Osteocyte (in vitro differentiated cells): ENCODE measurements around the gene HSF2. TPM values are rescaled to one million over a fixed set of nuclear protein-coding genes. Genes with fewer than 3 reads are reported as not detected.
"Not testable (repeated sequence)": the region's sequence is repeated elsewhere in the genome, so short reads cannot be mapped to it uniquely, and the experiment has no call there.

ENCODE experiments used
- DNase-seq: peaks from one replicate; pipeline ENCODE4 v3.0.0; 2021; ENCODE audit warnings: mixed read lengths; ENCODE audit not compliant: unreplicated experiment; ENCODE audit errors: extremely low spot score
- H3K27ac Mint-ChIP-seq: one replicate; pipeline ENCODE4 v1.8.0; 2021; ENCODE audit warnings: mild to moderate bottlenecking, mixed read lengths; ENCODE audit not compliant: unreplicated experiment
- H3K27me3 Mint-ChIP-seq: one replicate; pipeline ENCODE4 v1.8.0; 2021; ENCODE audit warnings: mixed read lengths; ENCODE audit not compliant: unreplicated experiment
- H3K36me3 Mint-ChIP-seq: one replicate; pipeline ENCODE4 v1.8.0; 2021; ENCODE audit warnings: mixed read lengths; ENCODE audit not compliant: unreplicated experiment
- H3K4me1 Mint-ChIP-seq: one replicate; pipeline ENCODE4 v1.8.0; 2021; ENCODE audit warnings: mixed read lengths; ENCODE audit not compliant: unreplicated experiment
- H3K4me3 Mint-ChIP-seq: one replicate; pipeline ENCODE4 v1.8.0; 2021; ENCODE audit warnings: mild to moderate bottlenecking, moderate library complexity, mixed read lengths; ENCODE audit not compliant: unreplicated experiment
- H3K9me3 Mint-ChIP-seq: one replicate; pipeline ENCODE4 v1.8.0; 2021; ENCODE audit warnings: mixed read lengths; ENCODE audit not compliant: unreplicated experiment
- total RNA-seq: library from RNA; stranded (reverse); gene quantifications from 2 replicates; pipeline ENCODE4 v1.2.1, GENCODE V29; 2021
- TF ChIP-seq, protein P1 (sequence below): fragments of 200-600 bp; sonication (generic); IDR thresholded peaks from 2 replicates; pipeline ENCODE4 v1.5.0; 2021; ENCODE audit warnings: antibody characterized with exemption, mild to moderate bottlenecking, moderate library complexity

Gene HSF2
- total RNA-seq, 1 donor from 2014 or later = 15.5 TPM

DNA sequence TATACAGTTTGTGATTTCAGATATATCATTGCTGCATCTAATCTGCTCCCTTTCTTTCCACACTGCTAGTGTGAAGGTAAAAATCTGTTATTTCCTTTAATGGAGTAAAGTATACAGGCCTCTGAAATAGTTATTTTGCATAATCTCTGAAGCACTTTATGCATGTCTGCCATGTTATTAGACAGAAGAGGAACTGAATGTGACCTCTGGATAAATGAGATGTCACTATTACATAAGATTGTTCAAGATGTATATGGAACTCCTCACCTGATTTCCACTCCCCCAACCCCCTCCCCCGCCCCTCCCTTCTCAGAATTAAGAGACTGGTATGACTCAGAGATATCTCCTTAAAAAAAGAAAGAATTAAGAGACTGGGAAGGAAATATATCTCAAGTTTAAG lies 45.8 kb downstream of the HSF2 start:
- Mint-ChIP-seq H3K9me3 (peaks cover 3% of the 10 kb centered on the region), H3K4me3 (no peak overlapping the region), H3K27ac (no peak overlapping the region), H3K27me3 (no peaks in the 10 kb centered on the region), H3K4me1 (no peaks in the 10 kb centered on the region), H3K36me3 (peaks cover 66% of the 10 kb centered on the region)
- no peak for DNase-seq
- TF ChIP-seq, protein P1, sequence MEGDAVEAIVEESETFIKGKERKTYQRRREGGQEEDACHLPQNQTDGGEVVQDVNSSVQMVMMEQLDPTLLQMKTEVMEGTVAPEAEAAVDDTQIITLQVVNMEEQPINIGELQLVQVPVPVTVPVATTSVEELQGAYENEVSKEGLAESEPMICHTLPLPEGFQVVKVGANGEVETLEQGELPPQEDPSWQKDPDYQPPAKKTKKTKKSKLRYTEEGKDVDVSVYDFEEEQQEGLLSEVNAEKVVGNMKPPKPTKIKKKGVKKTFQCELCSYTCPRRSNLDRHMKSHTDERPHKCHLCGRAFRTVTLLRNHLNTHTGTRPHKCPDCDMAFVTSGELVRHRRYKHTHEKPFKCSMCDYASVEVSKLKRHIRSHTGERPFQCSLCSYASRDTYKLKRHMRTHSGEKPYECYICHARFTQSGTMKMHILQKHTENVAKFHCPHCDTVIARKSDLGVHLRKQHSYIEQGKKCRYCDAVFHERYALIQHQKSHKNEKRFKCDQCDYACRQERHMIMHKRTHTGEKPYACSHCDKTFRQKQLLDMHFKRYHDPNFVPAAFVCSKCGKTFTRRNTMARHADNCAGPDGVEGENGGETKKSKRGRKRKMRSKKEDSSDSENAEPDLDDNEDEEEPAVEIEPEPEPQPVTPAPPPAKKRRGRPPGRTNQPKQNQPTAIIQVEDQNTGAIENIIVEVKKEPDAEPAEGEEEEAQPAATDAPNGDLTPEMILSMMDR = no peak

DNA sequence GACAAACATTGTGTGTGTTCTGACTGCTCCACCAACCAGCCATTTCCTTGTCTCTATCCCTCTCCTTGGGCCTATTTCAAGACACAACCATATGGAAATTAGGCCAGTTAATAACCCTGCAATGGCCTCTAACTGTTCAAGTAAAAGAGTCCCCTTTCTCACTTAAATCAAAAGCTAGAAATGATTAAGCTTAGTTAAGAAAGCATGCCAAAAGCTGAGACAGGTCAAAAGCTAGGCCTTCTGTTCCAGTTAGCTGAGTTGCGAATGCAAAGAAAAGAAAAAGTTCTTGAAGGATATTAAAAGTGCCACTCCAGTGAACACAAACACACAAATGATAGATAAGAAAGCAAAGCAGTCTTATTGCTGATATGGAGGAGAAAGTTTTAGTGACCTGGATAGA lies 49.6 kb downstream of the HSF2 start:
- H3K4me1 Mint-ChIP-seq = no peaks in the 10 kb centered on the region
- no peak for DNase-seq
- H3K27me3 Mint-ChIP-seq = no peaks in the 10 kb centered on the region
- H3K27ac Mint-ChIP-seq = no peak overlapping the region
- H3K4me3 Mint-ChIP-seq = no peak overlapping the region
- H3K36me3 Mint-ChIP-seq = peaks cover 66% of the 10 kb centered on the region
- TF ChIP-seq, protein P1 = no peak
- H3K9me3 Mint-ChIP-seq = no peaks in the 10 kb centered on the region

DNA sequence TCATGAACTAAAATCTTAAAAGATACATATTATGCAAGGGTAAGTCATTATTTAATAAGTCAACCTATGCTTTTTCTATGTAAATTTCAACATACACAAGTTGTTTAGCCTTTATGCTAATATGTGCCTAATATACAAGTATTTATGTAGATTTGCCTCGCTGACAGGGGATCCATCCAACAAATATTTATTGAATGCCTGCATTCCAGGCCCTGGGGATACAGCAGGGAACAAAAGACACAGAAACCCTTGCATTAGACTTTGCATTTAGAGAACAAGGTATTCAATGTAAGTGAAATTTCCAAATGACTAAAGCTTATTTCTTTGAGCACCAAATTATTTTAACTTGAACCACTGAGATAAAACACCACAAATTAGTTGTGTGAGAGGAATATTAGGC lies 53.1 kb downstream of the HSF2 start:
- H3K9me3 Mint-ChIP-seq = no peaks in the 10 kb centered on the region
- TF ChIP-seq, protein P1 = no peak
- H3K27me3 Mint-ChIP-seq = no peaks in the 10 kb centered on the region
- DNase-seq = no peak
- H3K4me3 Mint-ChIP-seq = no peak overlapping the region
- no peaks in the 10 kb centered on the region for H3K4me1 Mint-ChIP-seq
- peaks cover 65% of the 10 kb centered on the region for H3K36me3 Mint-ChIP-seq
- H3K27ac Mint-ChIP-seq = no peak overlapping the region

DNA sequence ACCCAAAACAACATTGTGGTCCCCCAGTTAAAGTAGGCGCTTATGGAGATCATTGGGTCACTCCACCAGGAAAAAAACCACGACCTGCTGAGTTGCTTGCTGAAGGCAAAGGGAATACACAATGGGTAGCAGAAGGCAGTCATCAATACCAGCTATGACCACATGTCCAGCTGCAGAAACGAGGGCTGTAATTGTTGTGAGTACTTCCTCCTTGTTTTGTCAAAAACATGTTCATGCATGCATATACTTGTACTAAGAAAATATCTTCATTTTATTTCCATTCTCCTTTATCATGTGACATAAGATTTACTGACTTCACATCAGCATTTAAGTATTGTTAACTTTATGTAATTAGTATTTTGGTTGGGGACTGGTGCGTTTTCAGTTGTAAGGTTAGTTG lies 55.2 kb downstream of the HSF2 start:
- Mint-ChIP-seq H3K27ac (no peak overlapping the region), H3K4me1 (peaks cover 14% of the 10 kb centered on the region)
- TF ChIP-seq, protein P1 = no peak

DNA sequence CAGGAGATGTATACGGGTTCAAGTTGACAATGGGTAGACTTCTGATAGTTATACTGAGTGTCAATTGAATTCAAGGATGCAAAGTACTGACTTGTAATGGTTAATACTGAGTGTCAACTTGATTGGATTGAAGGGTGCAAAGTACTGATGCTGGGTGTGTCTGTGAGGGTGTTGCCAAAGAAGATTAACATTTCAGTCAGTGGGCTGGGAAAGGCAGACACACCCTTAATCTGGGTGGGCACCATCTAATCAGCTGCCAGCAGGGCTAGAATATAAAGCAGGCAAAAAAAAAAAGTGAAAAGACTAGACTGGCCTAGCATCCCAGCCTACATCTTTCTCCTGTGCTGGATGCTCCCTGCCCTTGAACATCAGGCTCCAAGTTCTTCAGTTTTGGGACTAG lies 55.7 kb downstream of the HSF2 start:
- H3K4me3 Mint-ChIP-seq, H3K27ac Mint-ChIP-seq: not testable (repeated sequence)

More for the DNA sequence above, 55.2 kb downstream of the HSF2 start:
- DNase-seq = no peak
- Mint-ChIP-seq H3K27me3 (no peaks in the 10 kb centered on the region), H3K4me3 (no peak overlapping the region), H3K36me3 (peaks cover 56% of the 10 kb centered on the region), H3K9me3 (no peaks in the 10 kb centered on the region)

DNA sequence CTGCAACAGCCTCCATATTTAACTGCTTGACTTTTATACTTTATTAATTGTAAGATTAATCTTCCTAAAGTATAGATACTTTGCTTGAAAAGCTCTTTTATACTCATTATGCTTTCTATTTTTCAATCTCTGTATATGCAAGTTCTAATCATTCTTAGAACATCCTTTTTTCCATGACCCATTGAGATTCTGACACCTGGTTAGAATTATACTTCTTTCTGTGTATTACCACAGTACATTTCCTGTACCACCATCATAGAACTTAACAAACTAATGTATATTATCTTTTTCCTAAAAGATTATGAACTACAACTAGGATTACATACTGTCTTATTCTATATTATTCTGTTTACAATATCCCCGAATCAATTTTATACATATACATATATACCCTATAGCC lies 58.6 kb downstream of the HSF2 start:
- no peak overlapping the region for H3K27ac Mint-ChIP-seq
- no peak for DNase-seq
- peaks cover 33% of the 10 kb centered on the region for H3K36me3 Mint-ChIP-seq
- no peaks in the 10 kb centered on the region for H3K9me3 Mint-ChIP-seq
- no peak overlapping the region for H3K4me3 Mint-ChIP-seq
- peaks cover 38% of the 10 kb centered on the region for H3K4me1 Mint-ChIP-seq
- H3K27me3 Mint-ChIP-seq = no peaks in the 10 kb centered on the region
- TF ChIP-seq, protein P1 = no peak

More for the DNA sequence above, 55.7 kb downstream of the HSF2 start:
- peaks cover 16% of the 10 kb centered on the region for H3K4me1 Mint-ChIP-seq
- DNase-seq, H3K9me3 Mint-ChIP-seq, H3K27me3 Mint-ChIP-seq: not testable (repeated sequence)
- peaks cover 52% of the 10 kb centered on the region for H3K36me3 Mint-ChIP-seq
